Endothelial cell of umbilical vein (primary cell): ENCODE results near the gene ISLR. TPM values are rescaled to one million over a fixed set of nuclear protein-coding genes. Genes with fewer than 3 reads are reported as not detected.

ENCODE experiments used
- BruUV-seq: library from RNA; stranded (reverse); fragments of 400-500 nt; replicated peaks from 2 replicates; lab custom pipeline; 2021; lab: Mats Ljungman, UMichigan
- CTCF ChIA-PET: fragments of 300-600, 350-600 bp; sonication (Branson Sonifier 250); formaldehyde crosslinking; loops from one replicate; lab custom pipeline; 2021; ENCODE audit warnings: antibody characterized with exemption, inconsistent platforms; lab: Charles Lee
- POLR2A ChIA-PET: fragments of 300-600, 350-600 bp; sonication (Branson Sonifier 250); formaldehyde crosslinking; loops from one replicate; lab custom pipeline; 2021; ENCODE audit warnings: antibody characterized with exemption, inconsistent platforms; lab: Charles Lee
- DNase-seq: peaks from one replicate; pipeline ENCODE4 v3.0.0-alpha.2; 2011; ENCODE audit warnings: low read depth, low spot score
- FAIRE-seq: peaks from 2 replicates; lab custom pipeline; 2011; peaks lifted over from hg19 to GRCh38; lab: Jason Lieb, UNC
- H2AFZ ChIP-seq: 2 replicates; pipeline ENCODE4 v1.6.0; 2012; ENCODE audit warnings: low read depth, low read length, control low read depth, inconsistent platforms
- H3K27ac ChIP-seq: 2 replicates; pipeline ENCODE4 v1.5.1; 2011; ENCODE audit warnings: low read depth, mild to moderate bottlenecking, control low read depth, low read length, moderate library complexity; ENCODE audit not compliant: insufficient read depth
- H3K27me3 ChIP-seq, 2 experiments: 2 replicates each; pipeline versions ENCODE4 v1.6.0 to v1.6.1; 2011; ENCODE audit warnings: low read length in 2 of 2, mixed read lengths in 1 of 2; ENCODE audit not compliant: control insufficient read depth in 2 of 2, insufficient read depth in 2 of 2
- H3K36me3 ChIP-seq, 2 experiments: 2 replicates in 1 of 2; 3 replicates in 1 of 2; pipeline ENCODE4 v1.5.1; 2011; ENCODE audit warnings: low read length in 2 of 2, mild to moderate bottlenecking in 1 of 2, moderate library complexity in 1 of 2; ENCODE audit not compliant: control insufficient read depth in 2 of 2, insufficient read depth in 2 of 2; ENCODE audit errors: extremely low read depth in 1 of 2
- H3K4me1 ChIP-seq: 3 replicates; pipeline ENCODE4 v1.5.1; 2011; ENCODE audit warnings: mild to moderate bottlenecking, low read length; ENCODE audit not compliant: control insufficient read depth, insufficient read depth; ENCODE audit errors: extremely low read depth
- H3K4me2 ChIP-seq: 2 replicates; pipeline ENCODE4 v1.6.1; 2011; ENCODE audit warnings: low read length, control low read depth, mixed read lengths; ENCODE audit not compliant: insufficient read depth
- H3K4me3 ChIP-seq, 3 experiments: fragments of 200-600 bp in 1 of 3; sonication (generic), shearing (Covaris generic) in 1 of 3; replicated peaks in 1 of 3; 2 replicates each; pipeline ENCODE4 v1.5.1; 2011 to 2016; ENCODE audit warnings: control low read depth in 3 of 3, low read length in 3 of 3, mild to moderate bottlenecking in 2 of 3, inconsistent platforms in 1 of 3, low read depth in 1 of 3, moderate library complexity in 1 of 3; ENCODE audit not compliant: insufficient read depth in 1 of 3
- H3K79me2 ChIP-seq: 2 replicates; pipeline ENCODE4 v1.6.0; 2012; ENCODE audit warnings: low read length, inconsistent platforms; ENCODE audit not compliant: control insufficient read depth, insufficient read depth
- H3K9ac ChIP-seq: replicated peaks from 2 replicates; pipeline ENCODE3; 2011; ENCODE audit warnings: low read length, control low read depth; ENCODE audit not compliant: insufficient read depth; ENCODE audit errors: extremely low read depth
- H3K9me1 ChIP-seq: replicated peaks from 3 replicates; pipeline ENCODE4 v1.6.0; 2011; ENCODE audit warnings: mild to moderate bottlenecking, low read length; ENCODE audit not compliant: control insufficient read depth, insufficient read depth; ENCODE audit errors: extremely low read depth
- H3K9me3 ChIP-seq: replicated peaks from 2 replicates; pipeline ENCODE4 v1.5.1; 2012; ENCODE audit warnings: low read length, inconsistent platforms; ENCODE audit not compliant: control insufficient read depth, insufficient read depth
- H4K20me1 ChIP-seq: replicated peaks from 2 replicates; pipeline ENCODE3; 2011; ENCODE audit warnings: mild to moderate bottlenecking, low read length; ENCODE audit not compliant: control insufficient read depth, insufficient read depth; ENCODE audit errors: extremely low read depth
- FOS ChIP-seq: IDR thresholded peaks from 2 replicates; pipeline ENCODE4 v1.6.1; 2011; ENCODE audit warnings: mild to moderate bottlenecking, low read length, moderate library complexity, borderline replicate concordance; ENCODE audit not compliant: insufficient read depth
- GATA2 ChIP-seq: IDR thresholded peaks from 2 replicates; pipeline ENCODE4 v1.7.0; 2011; ENCODE audit warnings: low read depth, mild to moderate bottlenecking, moderate library complexity, mixed read lengths, low read length; ENCODE audit not compliant: insufficient read length, insufficient read depth
- POLR2A ChIP-seq: IDR thresholded peaks from 2 replicates; pipeline ENCODE4 v1.6.1; 2012; ENCODE audit warnings: low read depth, mild to moderate bottlenecking, control low read depth, low read length
- dilution Hi-C: fragments of 300-500 bp; cut with MboI; formaldehyde crosslinking; loops from one replicate; pipeline ENCODE4 v1.15.0; 2019; ENCODE audit warnings: low sequenced_read_pairs; ENCODE audit not compliant: extremely low pct_ligation_motif_present
- intact Hi-C: fragments of 100-400 bp; cut with micrococcal nuclease; formaldehyde crosslinking; loops from one replicate; pipeline ENCODE4 v1.10.0; 2022
- polyA plus RNA-seq, 4 experiments: library from polyadenylated mRNA; depleted of rRNA in 3 of 4; stranded (reverse) in 3 of 4; unstranded in 1 of 4; fragments of >200 nt; gene quantifications; 2 replicates each; pipeline versions ENCODE4 v1.2.1 to v1.2.3, GENCODE V29; 2011 to 2012; ENCODE audit warnings: missing spikeins in 1 of 4
- total RNA-seq: library from RNA; stranded (reverse); gene quantifications from 2 replicates; pipeline ENCODE4 v1.2.3, GENCODE V29; 2021
- TF ChIP-seq, protein P1 (sequence below), 2 donors: IDR thresholded peaks; 1 replicate in 1 of 2; 2 replicates in 1 of 2; pipeline ENCODE4 v1.5.1; 2011; ENCODE audit warnings: low read length in 2 of 2, mild to moderate bottlenecking in 2 of 2, moderate library complexity in 2 of 2, control low read depth in 1 of 2, inconsistent platforms in 1 of 2, low read depth in 1 of 2; ENCODE audit not compliant: insufficient read depth in 1 of 2; ENCODE audit errors: extremely low read depth in 1 of 2

Gene ISLR
- total and polyA plus RNA-seq, 2 donors (not counting 3 experiments of a cell fraction or from before 2014, with no cell fraction given), result not detected

DNA sequence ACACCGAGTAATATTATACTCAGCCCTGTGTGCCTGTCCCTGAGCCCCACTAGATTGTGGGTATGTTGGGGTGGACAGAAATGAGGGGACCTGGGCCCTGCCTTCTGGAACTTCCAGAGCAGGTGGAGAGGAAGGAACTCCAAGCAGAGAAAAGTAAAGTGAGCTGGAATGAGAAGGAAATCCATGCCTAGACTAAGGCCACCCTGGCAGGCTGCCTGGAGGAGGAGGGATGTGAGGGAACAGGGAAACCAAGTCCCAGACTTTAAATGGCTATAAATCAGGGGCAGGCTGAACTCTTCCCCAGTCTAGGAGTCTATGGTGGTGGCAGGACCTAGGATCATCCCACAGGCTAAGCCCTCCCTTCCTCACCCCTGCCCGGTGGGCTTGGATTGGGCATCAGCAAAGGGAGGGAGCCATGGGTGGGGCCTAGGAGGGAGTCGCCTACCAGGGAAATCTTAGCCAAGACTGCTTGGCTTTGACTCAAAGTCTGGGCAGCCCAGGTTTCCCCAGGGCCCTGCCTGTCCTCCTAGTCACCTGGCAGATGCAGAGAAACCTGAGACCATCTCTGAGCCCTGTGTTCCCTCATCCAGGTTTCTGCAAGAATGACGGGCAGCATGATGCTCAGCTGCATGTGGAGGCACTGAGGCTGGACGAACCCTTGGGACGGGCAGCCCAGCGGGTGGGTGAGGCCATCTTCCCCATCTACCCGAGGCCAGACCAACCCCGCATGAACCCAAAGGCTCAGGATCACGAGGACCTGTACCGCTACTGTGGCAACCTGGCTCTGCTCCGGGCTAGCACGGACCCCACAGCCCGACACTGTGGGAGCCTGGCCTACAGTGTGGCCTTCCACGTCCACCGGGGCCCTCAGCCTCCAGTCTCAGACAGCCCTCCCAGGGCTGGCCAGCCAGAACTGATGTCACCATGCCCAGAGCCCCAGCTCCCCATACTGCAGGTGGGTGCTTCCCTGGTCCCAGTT lies 44.7 kb downstream of the ISLR start:
- Histone ChIP-seq H3K36me3 (no peaks in the 10 kb centered on the region), H4K20me1 (no peaks in the 10 kb centered on the region), H2AFZ (no peak overlapping the region), H3K79me2 (no peaks in the 10 kb centered on the region), H3K9ac (no peak overlapping the region), H3K9me1 (no peaks in the 10 kb centered on the region), H3K4me1 (no peaks in the 10 kb centered on the region), H3K4me2 (no peak overlapping the region), H3K4me3 (no peak overlapping the region), H3K27me3 (peaks cover 5 to 15% of the 10 kb centered on the region in 2 experiments), H3K9me3 (no peaks in the 10 kb centered on the region), H3K27ac (no peak overlapping the region)
- intact Hi-C loops, result no loop called here
- dilution Hi-C loops, result no loop called here
- no peak for TF ChIP-seq POLR2A
- TF ChIP-seq, protein P1, sequence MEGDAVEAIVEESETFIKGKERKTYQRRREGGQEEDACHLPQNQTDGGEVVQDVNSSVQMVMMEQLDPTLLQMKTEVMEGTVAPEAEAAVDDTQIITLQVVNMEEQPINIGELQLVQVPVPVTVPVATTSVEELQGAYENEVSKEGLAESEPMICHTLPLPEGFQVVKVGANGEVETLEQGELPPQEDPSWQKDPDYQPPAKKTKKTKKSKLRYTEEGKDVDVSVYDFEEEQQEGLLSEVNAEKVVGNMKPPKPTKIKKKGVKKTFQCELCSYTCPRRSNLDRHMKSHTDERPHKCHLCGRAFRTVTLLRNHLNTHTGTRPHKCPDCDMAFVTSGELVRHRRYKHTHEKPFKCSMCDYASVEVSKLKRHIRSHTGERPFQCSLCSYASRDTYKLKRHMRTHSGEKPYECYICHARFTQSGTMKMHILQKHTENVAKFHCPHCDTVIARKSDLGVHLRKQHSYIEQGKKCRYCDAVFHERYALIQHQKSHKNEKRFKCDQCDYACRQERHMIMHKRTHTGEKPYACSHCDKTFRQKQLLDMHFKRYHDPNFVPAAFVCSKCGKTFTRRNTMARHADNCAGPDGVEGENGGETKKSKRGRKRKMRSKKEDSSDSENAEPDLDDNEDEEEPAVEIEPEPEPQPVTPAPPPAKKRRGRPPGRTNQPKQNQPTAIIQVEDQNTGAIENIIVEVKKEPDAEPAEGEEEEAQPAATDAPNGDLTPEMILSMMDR (IDR thresholded peaks at IDR 0.05; ENCODE audit: extremely low read depth in 1 of 2, insufficient read depth in 1 of 2, low read depth in 1 of 2, low read length in 2 of 2), result no peak
- TF ChIP-seq FOS, result no peak
- TF ChIP-seq GATA2, result no peak
- DNase-seq (no peak), FAIRE-seq (no peak)
- CTCF ChIA-PET, result no interaction called here
- BruUV-seq, result no TSS peak
- POLR2A ChIA-PET, result no interaction called here
